ENCODE measurements around the gene RBM33.

DNA sequence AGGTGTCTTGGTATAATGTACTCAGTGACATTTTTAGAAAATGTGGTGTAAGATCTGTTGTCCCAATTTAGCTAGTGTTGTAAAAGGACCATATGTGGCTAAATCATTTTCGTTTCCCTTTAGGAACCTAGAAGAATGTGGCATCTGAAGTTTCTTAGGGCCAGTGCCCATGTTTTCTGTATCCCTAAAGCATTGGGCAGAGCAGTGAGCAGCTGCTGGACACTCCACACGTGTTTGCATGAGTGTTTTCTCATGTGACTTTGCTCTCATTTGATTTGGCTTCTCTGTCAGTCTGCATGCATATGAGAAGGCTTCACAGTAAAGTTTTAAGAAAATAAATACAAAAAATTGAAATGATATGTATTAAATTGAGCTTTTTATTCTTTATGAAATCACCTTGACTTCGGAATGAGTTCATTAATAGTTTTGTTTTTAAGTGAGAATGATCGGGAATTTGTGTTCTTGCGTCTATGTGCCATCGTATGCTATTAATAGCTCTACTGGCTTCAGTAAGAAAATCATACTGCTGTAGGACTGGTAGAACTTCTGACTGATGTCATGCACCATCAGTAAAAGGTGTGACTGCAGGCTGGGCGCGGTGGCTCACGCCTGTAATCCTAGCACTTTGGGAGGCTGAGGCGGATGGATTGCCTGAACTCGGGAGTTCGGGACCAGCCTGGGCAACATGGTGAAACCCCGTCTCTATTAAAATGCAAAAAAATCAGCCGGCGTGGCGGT lies 61.3 kb downstream of the RBM33 start:
- TF ChIP-seq CTCF (IDR thresholded peaks at IDR 0.05) (no peak), POLR2A (IDR thresholded peaks at IDR 0.05) (no peak)

All from thyroid gland (tissue), 4 donors.